ENCODE data around the gene C2CD2. TPM values are rescaled to one million over a fixed set of nuclear protein-coding genes. Genes with fewer than 3 reads are reported as not detected.

C2CD2 gene
- total and polyA plus RNA-seq, 10 of the 15 experiments (the other 5 are each of a cell fraction or from before 2014, with no cell fraction given) = 2.2 to 30.9 (median 9.9) TPM

- Histone ChIP-seq H3K9ac (ENCODE audit: control insufficient read depth, insufficient read depth, low read length) (no peak overlapping the region), H3K4me3 (no peak overlapping the region), H3K79me2 (ENCODE audit: control insufficient read depth, insufficient read depth, low read length) (no peaks in the 10 kb centered on the region; the same call in 1 of the 2 replicates), H3K36me3 (ENCODE audit: control insufficient read depth in 2 of 2, insufficient read depth in 2 of 2, low read length in 1 of 2) (peaks cover 8 to 42% of the 10 kb centered on the region in 2 experiments), H3K4me2 (ENCODE audit: control insufficient read depth, insufficient read depth) (no peak overlapping the region), H4K20me1 (ENCODE audit: control insufficient read depth, insufficient read depth) (no peaks in the 10 kb centered on the region), H3K27me3 (replicated peaks in 1 of 2; ENCODE audit: control insufficient read depth in 2 of 2, insufficient read depth in 2 of 2, low read length in 1 of 2) (no peaks in the 10 kb centered on the region), H3K9me3 (replicated peaks; ENCODE audit: control insufficient read depth, insufficient read depth, low read length) (peaks cover 12% of the 10 kb centered on the region; the same call in 2 of the 3 replicates), H2AFZ (ENCODE audit: control insufficient read depth, low read depth, low read length) (no peak overlapping the region), H3K27ac (ENCODE audit: control insufficient read depth, insufficient read depth) (no peak overlapping the region), H3K4me1 (ENCODE audit: control insufficient read depth, insufficient read depth, low read length) (no peaks in the 10 kb centered on the region)
- DNase-seq (ENCODE audit: low read depth, low spot score) (no peak), ATAC-seq (no peak), FAIRE-seq (no peak)
- POLR2A ChIA-PET = interaction anchor here (0.5 kb wide), 1 partner anchor 63 kb away, joined by 5 read pairs; no protein-coding TSS in a partner anchor
- in situ Hi-C loops (cut with MboI) = no loop called here
- no peak for TF ChIP-seq ATF7 (IDR thresholded peaks at IDR 0.05; ENCODE audit: low read depth)
- no peak for TF ChIP-seq BMI1 (IDR thresholded peaks at IDR 0.05; ENCODE audit: borderline replicate concordance)
- TF ChIP-seq HCFC1 (IDR thresholded peaks at IDR 0.05; ENCODE audit: low read length) = no peak
- TF ChIP-seq POU2F2 (IDR thresholded peaks at IDR 0.05; ENCODE audit: borderline replicate concordance, low read depth, low read length) = no peak
- TF ChIP-seq CTCF (IDR thresholded peaks at IDR 0.05 in 2 of 3, conservative IDR thresholded peaks at IDR 0.05 in 1 of 3; ENCODE audit: control insufficient read depth in 2 of 3, extremely low read depth in 1 of 3, insufficient read depth in 1 of 3, low read depth in 3 of 3, low read length in 3 of 3) = no peak
- TF ChIP-seq JUNB (IDR thresholded peaks at IDR 0.05) = no peak
- no peak for TF ChIP-seq SP1 (IDR thresholded peaks at IDR 0.05; ENCODE audit: low read depth, low read length)
- TF ChIP-seq MEF2A (IDR thresholded peaks at IDR 0.05; ENCODE audit: insufficient read depth, low read depth, low read length) = no peak
- no peak for TF ChIP-seq ZBTB40 (IDR thresholded peaks at IDR 0.05; ENCODE audit: borderline replicate concordance)
- no peak for TF ChIP-seq IKZF1 (conservative IDR thresholded peaks at IDR 0.05)
- intact Hi-C loops (cut with micrococcal nuclease; ENCODE audit: unreplicated experiment) = no loop called here
- BruUV-seq (replicated peaks) = no TSS peak
- CTCF ChIA-PET = interaction anchor here (0.9 kb wide), 1 partner anchor 116 kb away, joined by 3 read pairs; no protein-coding TSS in a partner anchor
- WGBS (ENCODE audit: insufficient coverage, insufficient replicate concordance, low lambda C conversion rate, missing lambda C conversion rate) = 96% methylated on average over 15 of the region's 16 CpGs
- SMC1A ChIA-PET (ENCODE audit: uncharacterized antibody, unreplicated experiment) = interaction anchor here (0.7 to 1.0 kb wide), 2 partner anchors 13 to 24 kb away, joined by 3 read pairs; no protein-coding TSS in a partner anchor
- RAD21 ChIA-PET (ENCODE audit: unreplicated experiment) = no interaction called here
These were observed 37.8 kb upstream of the C2CD2 start for GRCh38 chr21:41991659-41992058.

All from GM12878 (cell line).